ENCODE results near the gene ATG7.
A peak's percentile ranks its signal among the peaks of the same experiment; 100 is the strongest.
"Not testable (repeated sequence)": the region's sequence is repeated elsewhere in the genome, so short reads cannot be mapped to it uniquely, and the experiment has no call there.

The ATG7 gene

DNA sequence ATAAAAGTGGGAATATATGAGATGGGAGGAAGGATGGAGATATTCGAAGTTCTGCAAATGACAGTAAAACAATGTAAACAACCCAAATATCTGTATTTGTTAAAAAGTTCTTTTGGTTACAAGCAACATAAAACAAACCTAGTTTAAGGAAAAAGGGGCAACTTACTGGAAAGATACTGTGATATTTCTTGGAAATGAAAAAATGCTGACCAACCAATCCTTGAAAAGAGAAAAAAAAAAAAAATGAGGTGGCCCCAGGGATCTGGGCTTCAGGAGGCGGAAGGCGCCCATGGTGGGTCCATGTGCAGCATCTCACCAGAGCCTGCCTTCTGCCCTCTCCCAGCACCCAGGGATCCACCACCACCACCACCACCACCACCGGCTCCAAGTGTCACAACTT lies 312.4 kb downstream of the ATG7 start:
- peak overlapping the region in 3 of 21 experiments; percentile 6 to 78 (median 51) for H3K27ac ChIP-seq
- H3K4me3 ChIP-seq, result no peak overlapping the region

- peak overlapping the region in 7 of 21 experiments; percentile 14 to 62 (median 38) for H3K27ac ChIP-seq
- H3K4me3 ChIP-seq, result no peak overlapping the region
Measured at GRCh38 chr3:11587766-11588165, 315.6 kb downstream of the ATG7 start.

- H3K4me3 ChIP-seq, result no peak overlapping the region
- peak overlapping the region in 7 of 21 experiments; percentile 4 to 62 (median 37) for H3K27ac ChIP-seq
Measured at GRCh38 chr3:11588338-11588737, 316.1 kb downstream of the ATG7 start.

GRCh38 chr3:11588755-11589154 lies 316.6 kb downstream of the ATG7 start:
- no peak overlapping the region for H3K4me3 ChIP-seq
- peak overlapping the region in 7 of 21 experiments; percentile 4 to 62 (median 37) for H3K27ac ChIP-seq

DNA sequence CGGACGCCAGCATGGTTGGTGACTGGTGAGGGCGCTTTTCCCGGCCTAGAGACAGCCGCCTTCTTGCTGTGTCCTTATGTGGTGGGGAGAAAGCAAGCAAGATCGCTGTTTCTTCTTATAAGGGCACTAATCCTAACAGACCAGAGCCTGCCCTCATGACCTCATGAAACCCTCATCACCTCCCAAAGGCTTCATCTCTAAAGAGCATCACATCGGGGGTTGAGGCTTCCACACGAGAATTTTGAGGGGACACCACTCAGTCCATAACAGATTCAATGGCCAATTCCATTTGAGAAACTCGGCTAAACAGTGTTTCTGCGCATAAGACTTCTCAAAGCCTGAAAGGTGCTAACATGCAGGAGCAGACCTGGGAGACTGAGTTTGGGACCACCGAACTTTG lies 317.5 kb downstream of the ATG7 start:
- Histone ChIP-seq H3K27ac (peak overlapping the region in 3 of 21 experiments; percentile 40 to 72 (median 62)), H3K4me3 (no peak overlapping the region)

GRCh38 chr3:11591002-11591355 lies 318.8 kb downstream of the ATG7 start:
- Histone ChIP-seq H3K4me3 (no peak overlapping the region), H3K27ac (peak overlapping the region in 18 of 21 experiments; percentile 13 to 82 (median 61))

GRCh38 chr3:11591391-11592282 lies 319.4 kb downstream of the ATG7 start:
- Histone ChIP-seq H3K4me3 (no peak overlapping the region), H3K27ac (peak overlapping the region in 19 of 21 experiments; percentile 13 to 82 (median 59))

GRCh38 chr3:11592445-11593298 lies 320.5 kb downstream of the ATG7 start:
- peak overlapping the region in 15 of 21 experiments; percentile 13 to 82 (median 63) for H3K27ac ChIP-seq
- H3K4me3 ChIP-seq, result no peak overlapping the region

GRCh38 chr3:11593318-11594034 lies 321.3 kb downstream of the ATG7 start:
- peak overlapping the region in 7 of 21 experiments; percentile 4 to 77 (median 39) for H3K27ac ChIP-seq
- no peak overlapping the region for H3K4me3 ChIP-seq

GRCh38 chr3:11595024-11595423 lies 322.8 kb downstream of the ATG7 start:
- not testable (repeated sequence) for H3K27ac ChIP-seq, H3K4me3 ChIP-seq

GRCh38 chr3:11596387-11596786 lies 324.2 kb downstream of the ATG7 start:
- Histone ChIP-seq H3K27ac (no peak overlapping the region), H3K4me3 (no peak overlapping the region)

DNA sequence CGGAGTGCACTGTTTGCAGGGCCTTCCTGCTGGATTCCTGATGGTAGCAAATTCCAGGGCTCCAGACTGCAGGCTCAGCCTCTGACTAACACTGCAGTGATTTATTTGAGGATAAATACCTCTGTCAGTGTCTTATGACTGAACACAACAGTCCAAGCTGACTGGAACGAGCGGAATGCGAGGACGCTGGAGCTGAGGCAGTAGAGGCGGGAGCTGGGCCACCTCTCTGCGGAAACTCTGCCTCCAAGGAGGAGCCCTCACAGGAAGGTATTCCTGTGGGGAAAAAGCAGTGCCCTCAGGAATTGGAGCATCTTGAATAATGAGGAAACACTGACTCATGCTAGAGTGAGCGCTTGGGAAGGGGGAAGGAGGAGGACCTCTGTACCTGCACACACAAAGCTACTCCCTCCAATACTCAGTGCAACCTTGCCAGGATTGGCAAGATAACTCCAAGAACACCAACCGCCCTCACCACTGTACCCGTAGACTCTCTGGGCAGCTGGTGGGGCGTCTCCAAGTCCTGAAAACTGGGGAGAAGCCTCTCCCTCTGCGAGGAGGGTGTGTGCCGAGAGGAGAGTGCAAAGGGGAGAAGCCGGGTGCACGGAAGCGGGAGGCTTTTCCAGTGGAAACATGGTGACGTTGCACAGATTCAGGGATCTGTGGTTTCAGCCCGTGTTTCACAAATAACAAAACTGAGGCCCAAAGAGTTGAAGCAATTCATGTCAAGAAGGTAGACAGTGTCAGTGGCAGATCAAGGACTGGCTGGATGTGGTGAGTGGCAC lies 328.5 kb downstream of the ATG7 start:
- Histone ChIP-seq H3K4me3 (no peak overlapping the region), H3K27ac (peak overlapping the region in 17 of 21 experiments; percentile 4 to 85 (median 65))

DNA sequence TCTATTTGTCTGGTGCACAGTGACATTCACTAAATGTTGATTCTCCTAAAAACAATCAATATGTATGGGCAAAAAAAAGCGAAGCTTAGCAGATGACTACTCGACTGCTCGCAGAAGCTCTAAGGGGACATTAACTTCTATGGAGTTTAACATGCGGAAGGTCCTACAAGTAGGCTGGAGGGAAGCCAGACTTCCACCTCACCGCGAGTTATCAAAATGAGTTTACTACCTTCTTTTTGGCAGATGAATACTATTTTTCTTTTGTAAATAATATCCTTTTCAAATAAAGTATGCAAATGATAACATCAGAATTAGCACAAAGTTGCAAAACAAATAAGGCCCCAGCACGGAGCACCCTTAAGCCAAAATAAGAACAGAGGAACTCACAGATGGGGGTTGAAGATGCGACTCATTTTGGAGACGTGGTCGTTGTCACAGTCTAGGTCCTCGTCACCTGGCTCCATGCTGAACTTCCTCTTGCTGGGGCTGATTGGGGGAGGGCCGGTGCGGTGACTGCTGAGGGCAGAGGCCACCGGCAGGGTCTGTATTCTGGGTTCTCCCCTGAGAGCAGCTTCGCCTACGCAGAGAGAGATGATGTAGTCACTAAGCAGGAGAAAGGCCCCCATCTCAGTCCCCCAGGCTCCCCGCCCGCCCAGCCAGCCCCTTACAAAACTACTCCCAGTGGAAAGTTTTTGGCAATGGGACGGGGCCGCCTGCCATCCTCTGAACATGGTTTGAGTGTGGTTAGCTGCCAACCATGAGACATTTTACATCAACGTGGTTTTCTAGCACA lies 329.4 kb downstream of the ATG7 start:
- Histone ChIP-seq H3K4me3 (no peak overlapping the region), H3K27ac (peak overlapping the region in 16 of 21 experiments; percentile 28 to 85 (median 66))

GRCh38 chr3:11602239-11602840 lies 330.1 kb downstream of the ATG7 start:
- peak overlapping the region in 10 of 21 experiments; percentile 28 to 85 (median 67) for H3K27ac ChIP-seq

DNA sequence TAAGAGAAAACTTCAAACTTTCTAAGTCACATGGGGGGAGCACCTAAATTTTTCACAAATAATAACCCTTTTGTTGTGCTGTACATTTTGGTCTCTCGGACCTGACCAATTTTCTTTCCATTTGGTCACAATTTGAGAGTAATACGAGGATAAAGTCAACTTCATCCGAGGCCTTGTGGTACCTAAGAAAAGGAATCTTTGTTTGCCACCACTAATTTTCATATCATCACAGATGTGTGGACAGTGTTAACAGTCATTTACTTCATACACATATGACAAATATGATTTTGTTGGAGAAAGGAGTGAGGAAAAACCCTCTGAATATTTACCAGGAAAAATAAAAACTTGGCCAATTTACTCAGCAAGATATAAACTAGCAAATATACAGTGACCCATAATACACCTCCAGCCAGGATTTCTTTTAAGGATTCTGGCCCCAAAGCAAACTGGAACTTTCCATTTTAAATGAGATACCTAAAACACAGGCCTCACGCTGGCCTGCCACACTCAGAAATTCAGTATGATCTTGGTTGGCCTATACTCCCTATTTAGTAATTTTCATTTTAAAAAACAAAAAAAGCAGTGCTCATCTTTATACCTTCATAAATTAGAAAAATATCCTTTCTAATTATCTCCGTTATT lies 330.8 kb downstream of the ATG7 start:
- H3K27ac ChIP-seq, result peak overlapping the region in 10 of 21 experiments; percentile 28 to 85 (median 46)
- no peak overlapping the region for H3K4me3 ChIP-seq

More at GRCh38 chr3:11602239-11602840, 330.1 kb downstream of the ATG7 start:
- H3K4me3 ChIP-seq, result no peak overlapping the region

GRCh38 chr3:11603628-11604027 lies 331.4 kb downstream of the ATG7 start:
- H3K4me3 ChIP-seq, result no peak overlapping the region

More at GRCh38 chr3:11603628-11604027, 331.4 kb downstream of the ATG7 start:
- H3K27ac ChIP-seq, result peak overlapping the region in 11 of 21 experiments; percentile 6 to 85 (median 49)
